ENCODE results near the gene HYAL3. TPM values are rescaled to one million over a fixed set of nuclear protein-coding genes. Genes with fewer than 3 reads are reported as not detected.

Gene HYAL3
- total and polyA plus RNA-seq, 2 of the 13 experiments (the other 11 are each of a cell fraction or from before 2014, with no cell fraction given), result 5.5 to 10.4 TPM

- TF ChIP-seq REXO4 (CRISPR knock-in tag; IDR thresholded peaks at IDR 0.05; ENCODE audit: borderline replicate concordance) (no peak), ZBTB33 (CRISPR knock-in tag; IDR thresholded peaks at IDR 0.05) (peak; percentile 74; the same call in 1 of the 2 replicates), ZNF629 (CRISPR knock-in tag; conservative IDR thresholded peaks at IDR 0.05) (no peak), TRAFD1 (CRISPR knock-in tag; IDR thresholded peaks at IDR 0.05; ENCODE audit: borderline replicate concordance) (0 out of 2 replicates have a peak, but pooled peaks have one; percentile 2), STAT5B (CRISPR knock-in tag; IDR thresholded peaks at IDR 0.05) (no peak), ATF3 (CRISPR knock-in tag; IDR thresholded peaks at IDR 0.05) (peak; percentile 19; the same call in 1 of the 2 replicates), ETV5 (CRISPR knock-in tag; IDR thresholded peaks at IDR 0.05; ENCODE audit: borderline replicate concordance) (peak; percentile 48; the same call in 1 of the 2 replicates), NONO (IDR thresholded peaks at IDR 0.05) (no peak), NONO (CRISPR knock-in tag; conservative IDR thresholded peaks at IDR 0.05) (0 out of 2 replicates have a peak, but pooled peaks have one; percentile 32), NCOA5 (CRISPR knock-in tag; IDR thresholded peaks at IDR 0.05) (no peak), MEIS1 (CRISPR knock-in tag; IDR thresholded peaks at IDR 0.05; ENCODE audit: borderline replicate concordance) (peak; percentile 46; the same call in 1 of the 2 replicates), ZNF740 (CRISPR knock-in tag; IDR thresholded peaks at IDR 0.05) (no peak), EEA1 (CRISPR knock-in tag; IDR thresholded peaks at IDR 0.05; ENCODE audit: borderline replicate concordance) (no peak), MAX (IDR thresholded peaks at IDR 0.05) (0 out of 2 replicates have a peak, but pooled peaks have one; percentile 18), ZNF18 (CRISPR knock-in tag; IDR thresholded peaks at IDR 0.05; ENCODE audit: insufficient replicate concordance) (no peak), NR2F6 (IDR thresholded peaks at IDR 0.05) (0 out of 2 replicates have a peak, but pooled peaks have one; percentile 9), NR2F6 (CRISPR knock-in tag; IDR thresholded peaks at IDR 0.05) (peak; percentile 76), HIC2 (CRISPR knock-in tag; IDR thresholded peaks at IDR 0.05; ENCODE audit: low read depth) (0 out of 2 replicates have a peak, but pooled peaks have one; percentile 37), RBM39 (IDR thresholded peaks at IDR 0.05; ENCODE audit: low read depth, low read length, poor library complexity, severe bottlenecking) (no peak), MTA1 (CRISPR knock-in tag; IDR thresholded peaks at IDR 0.05; ENCODE audit: borderline replicate concordance) (peak; percentile 64; the same call in 1 of the 2 replicates)
Observed at GRCh38 chr3:50322386-50323091, 23.3 kb upstream of the HYAL3 start, which contains the start of gene HYAL2 (continued).
